ENCODE results near the gene GMNN.

GMNN gene

DNA sequence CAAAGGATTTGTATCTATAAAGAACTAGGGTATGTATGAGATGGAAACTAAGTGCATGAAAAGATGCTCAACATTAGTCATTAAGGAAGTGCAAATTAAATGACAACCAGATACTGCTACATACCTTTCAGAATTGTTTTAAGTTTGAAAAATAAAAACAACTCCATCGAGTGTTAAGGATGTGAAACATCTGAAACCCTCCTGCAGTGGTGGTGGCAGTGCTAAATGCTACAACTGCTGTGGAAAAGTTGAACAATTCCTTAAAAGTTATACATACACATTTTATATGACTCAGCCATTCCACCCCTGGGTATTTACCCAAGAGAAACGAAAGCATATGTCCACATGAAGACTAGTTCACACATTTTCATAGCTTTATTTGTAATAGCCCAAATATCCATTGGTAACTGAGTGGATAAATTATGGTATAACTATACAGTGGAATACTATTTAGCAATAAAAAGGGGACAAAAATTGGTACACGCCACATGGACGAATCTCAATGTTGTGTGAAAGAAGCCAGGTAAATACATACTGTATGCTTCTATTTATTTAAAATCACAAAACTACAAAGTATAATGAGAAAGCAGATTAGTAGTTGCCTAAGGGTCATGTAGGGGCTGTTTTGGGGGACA lies 13.4 kb downstream of the GMNN start:
- Histone ChIP-seq H3K27ac (no peak overlapping the region), H3K36me3 (ENCODE audit: insufficient read depth, low read length) (peaks cover 53% of the 10 kb centered on the region), H3K9me3 (ENCODE audit: low read depth, low read length) (no peaks in the 10 kb centered on the region), H3K4me3 (no peak overlapping the region), H3K9ac (ENCODE audit: insufficient read length) (no peak overlapping the region)
- no peak for TF ChIP-seq FOXP2 (optimal IDR thresholded peaks at IDR 0.05; ENCODE audit: control extremely low read depth, extremely low read length, insufficient read depth)
- no peak for TF ChIP-seq POLR2AphosphoS5 (IDR thresholded peaks at IDR 0.05; ENCODE audit: borderline replicate concordance, low read depth, low read length)
- TF ChIP-seq EZH2 (IDR thresholded peaks at IDR 0.05), result no peak
- DNase-seq (ENCODE audit: low read depth, low spot score), result no peak

- no peak for TF ChIP-seq FOXP2 (optimal IDR thresholded peaks at IDR 0.05; ENCODE audit: control extremely low read depth, extremely low read length, insufficient read depth)
- TF ChIP-seq POLR2AphosphoS5 (IDR thresholded peaks at IDR 0.05; ENCODE audit: borderline replicate concordance, low read depth, low read length), result no peak
- TF ChIP-seq EZH2 (IDR thresholded peaks at IDR 0.05), result no peak
- Histone ChIP-seq H3K4me3 (no peak overlapping the region), H3K9ac (ENCODE audit: insufficient read length) (no peak overlapping the region), H3K27ac (peak overlapping the region; percentile 49; the same call in 1 of the 2 replicates), H3K9me3 (ENCODE audit: low read depth, low read length) (no peaks in the 10 kb centered on the region), H3K36me3 (ENCODE audit: insufficient read depth, low read length) (no peaks in the 10 kb centered on the region)
- DNase-seq (ENCODE audit: low read depth, low spot score), result no peak
These were observed 20.4 kb downstream of the GMNN start for GRCh38 chr6:24795106-24795505.

DNA sequence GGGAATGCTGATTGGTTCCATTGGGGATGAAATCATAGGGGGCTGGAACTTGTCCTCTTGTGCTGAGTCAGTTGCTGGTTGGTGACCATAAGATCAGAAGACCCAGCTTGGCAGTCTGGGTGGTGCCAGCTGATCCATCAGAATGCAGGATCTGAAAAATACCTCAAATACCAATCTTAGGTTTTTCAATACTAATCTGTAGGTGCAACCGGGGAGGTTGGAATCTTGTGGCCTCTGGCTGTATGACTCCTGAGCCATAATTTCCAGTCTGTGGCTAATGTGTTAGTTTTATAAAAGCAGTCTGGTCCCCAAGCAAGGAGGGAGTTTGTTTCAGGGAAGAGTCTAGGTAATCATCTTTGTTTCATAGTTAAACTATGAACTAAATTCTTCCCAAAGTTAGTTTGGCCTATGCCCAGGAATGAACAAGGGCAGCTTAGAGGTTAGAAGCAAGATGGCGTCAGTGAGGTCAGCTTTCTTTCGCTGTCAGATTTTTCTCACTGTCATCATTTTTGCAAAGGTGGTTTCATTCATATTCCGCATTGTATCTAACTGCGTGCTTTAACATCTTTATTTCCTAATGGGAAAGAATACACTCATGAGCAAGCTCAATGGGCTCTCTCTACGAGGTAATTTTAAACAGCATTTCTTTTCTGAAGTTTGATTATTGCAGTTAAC lies 22.0 kb downstream of the GMNN start:
- Histone ChIP-seq H3K4me3 (peak overlapping the region; percentile 70), H3K9me3 (ENCODE audit: low read depth, low read length) (no peaks in the 10 kb centered on the region), H3K36me3 (ENCODE audit: insufficient read depth, low read length) (no peaks in the 10 kb centered on the region), H3K9ac (ENCODE audit: insufficient read length) (no peak overlapping the region), H3K27ac (peak overlapping the region; percentile 67)
- TF ChIP-seq EZH2 (IDR thresholded peaks at IDR 0.05) (no peak), FOXP2 (optimal IDR thresholded peaks at IDR 0.05; ENCODE audit: control extremely low read depth, extremely low read length, insufficient read depth) (no peak), POLR2AphosphoS5 (IDR thresholded peaks at IDR 0.05; ENCODE audit: borderline replicate concordance, low read depth, low read length) (no peak)
- no peak for DNase-seq (ENCODE audit: low read depth, low spot score)

DNA sequence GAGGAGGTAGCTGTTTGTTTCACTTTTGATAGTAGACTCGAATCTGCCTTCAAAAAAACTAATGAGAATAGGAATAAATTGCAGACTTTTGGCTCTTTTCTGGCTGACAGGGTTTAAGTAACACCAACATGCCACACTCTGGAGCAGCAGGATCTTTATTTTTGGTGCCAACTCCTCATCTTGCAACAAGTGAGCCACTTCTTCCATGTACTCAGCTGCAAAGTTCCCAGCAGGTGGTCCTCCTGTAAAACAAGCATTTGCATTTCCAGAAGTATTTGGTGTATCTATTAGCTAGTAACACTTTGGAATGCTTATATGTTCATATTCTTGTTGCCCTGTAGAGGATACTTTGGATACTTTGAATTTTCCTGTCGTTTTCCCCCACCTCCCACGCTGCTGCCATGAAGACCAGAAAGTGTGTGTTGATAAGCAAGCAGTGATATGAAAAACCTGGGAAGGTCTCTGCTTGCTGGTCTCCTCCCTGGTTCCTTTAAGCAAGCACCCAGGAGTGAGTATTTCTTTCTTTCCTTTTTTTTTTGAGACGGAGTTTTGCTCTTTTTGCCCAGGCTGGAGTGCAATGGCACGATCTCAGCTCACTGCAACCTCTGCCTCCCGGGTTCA lies 23.0 kb downstream of the GMNN start:
- DNase-seq (ENCODE audit: low read depth, low spot score), result peak; percentile 86
- H3K36me3 ChIP-seq (ENCODE audit: insufficient read depth, low read length), result no peaks in the 10 kb centered on the region
- peak overlapping the region; percentile 70 for H3K4me3 ChIP-seq
- H3K27ac ChIP-seq, result peak overlapping the region; percentile 67
- H3K9me3 ChIP-seq (ENCODE audit: low read depth, low read length), result no peaks in the 10 kb centered on the region
- no peak for TF ChIP-seq FOXP2 (optimal IDR thresholded peaks at IDR 0.05; ENCODE audit: control extremely low read depth, extremely low read length, insufficient read depth)
- TF ChIP-seq POLR2AphosphoS5 (IDR thresholded peaks at IDR 0.05; ENCODE audit: borderline replicate concordance, low read depth, low read length), result no peak; the same call in 1 of the 2 replicates
- no peak overlapping the region for H3K9ac ChIP-seq (ENCODE audit: insufficient read length)

GRCh38 chr6:24798740-24799540 lies 24.2 kb downstream of the GMNN start, which contains the start of gene ARMH2:
TSS of gene ARMH2 (minus strand) at chr6:24798917. CDS start at chr6:24798857, 60 bp downstream.
- no peak within 1 kb of the TSS for H3K9ac ChIP-seq (ENCODE audit: insufficient read length)
- H3K4me3 ChIP-seq, result peak within 1 kb of the TSS; percentile 70
- TF ChIP-seq FOXP2 (optimal IDR thresholded peaks at IDR 0.05; ENCODE audit: control extremely low read depth, extremely low read length, insufficient read depth) (no peak), EZH2 (IDR thresholded peaks at IDR 0.05) (no peak), POLR2AphosphoS5 (IDR thresholded peaks at IDR 0.05; ENCODE audit: borderline replicate concordance, low read depth, low read length) (no peak)
- no peaks in the 10 kb centered on the region for H3K36me3 ChIP-seq (ENCODE audit: insufficient read depth, low read length)
- no peaks in the 10 kb centered on the region for H3K9me3 ChIP-seq (ENCODE audit: low read depth, low read length)
- H3K27ac ChIP-seq, result peak within 1 kb of the TSS; percentile 67; the same call in 1 of the 2 replicates
- DNase-seq (ENCODE audit: low read depth, low spot score), result no peak

GRCh38 chr6:24799541-24799915 lies 24.8 kb downstream of the GMNN start:
- no peak overlapping the region for H3K27ac ChIP-seq
- no peak for DNase-seq (ENCODE audit: low read depth, low spot score)
- H3K4me3 ChIP-seq, result no peak overlapping the region
- no peaks in the 10 kb centered on the region for H3K9me3 ChIP-seq (ENCODE audit: low read depth, low read length)
- no peaks in the 10 kb centered on the region for H3K36me3 ChIP-seq (ENCODE audit: insufficient read depth, low read length)
- no peak overlapping the region for H3K9ac ChIP-seq (ENCODE audit: insufficient read length)
- TF ChIP-seq POLR2AphosphoS5 (IDR thresholded peaks at IDR 0.05; ENCODE audit: borderline replicate concordance, low read depth, low read length) (no peak), EZH2 (IDR thresholded peaks at IDR 0.05) (no peak)

DNA sequence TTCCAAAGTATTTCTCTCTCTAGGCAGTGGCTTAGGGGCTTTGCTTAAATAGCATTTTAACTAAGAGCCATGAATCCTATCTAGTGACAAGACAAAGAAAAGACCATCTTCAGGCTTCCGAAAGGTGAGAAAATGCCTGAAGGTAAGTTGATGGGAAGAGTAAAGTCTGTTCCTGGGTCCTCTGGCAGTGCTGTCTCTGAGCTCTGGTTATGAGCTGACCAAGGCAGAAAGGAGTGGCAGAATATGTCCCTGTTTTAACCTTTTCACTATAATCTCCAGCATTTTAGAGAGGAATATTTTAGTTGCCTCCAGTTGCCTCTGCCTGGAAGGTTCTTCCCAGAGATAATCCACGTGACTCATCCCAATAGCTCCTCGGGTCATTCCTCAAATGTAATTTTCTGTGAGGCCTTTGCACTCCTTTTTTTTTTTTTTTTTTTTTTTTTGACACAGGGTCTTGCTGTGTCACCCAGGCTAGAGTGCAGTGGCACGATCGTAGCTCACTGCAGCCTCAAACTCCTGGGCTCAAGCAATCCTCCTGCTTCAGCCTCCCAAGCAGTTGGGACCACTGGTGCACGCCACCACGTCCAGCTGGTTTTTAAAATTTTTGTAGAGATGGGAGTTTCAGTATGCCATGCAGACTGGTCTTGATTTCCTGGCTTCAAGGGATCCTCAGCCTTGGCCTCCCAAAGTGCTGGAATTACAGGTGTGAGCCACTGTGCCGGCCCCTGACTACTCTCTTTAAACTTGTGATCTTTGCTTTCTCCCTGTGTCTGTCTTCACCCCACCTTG lies 27.7 kb downstream of the GMNN start:
- Histone ChIP-seq H3K27ac (no peak overlapping the region), H3K9ac (ENCODE audit: insufficient read length) (no peak overlapping the region)
- DNase-seq (ENCODE audit: low read depth, low spot score), result no peak

More for the DNA sequence above, 27.7 kb downstream of the GMNN start:
- TF ChIP-seq EZH2 (IDR thresholded peaks at IDR 0.05) (no peak), POLR2AphosphoS5 (IDR thresholded peaks at IDR 0.05; ENCODE audit: borderline replicate concordance, low read depth, low read length) (no peak), FOXP2 (optimal IDR thresholded peaks at IDR 0.05; ENCODE audit: control extremely low read depth, extremely low read length, insufficient read depth) (no peak)
- no peaks in the 10 kb centered on the region for H3K9me3 ChIP-seq (ENCODE audit: low read depth, low read length)
- no peak overlapping the region for H3K4me3 ChIP-seq
- no peaks in the 10 kb centered on the region for H3K36me3 ChIP-seq (ENCODE audit: insufficient read depth, low read length)

Data from SK-N-MC (cell line).